Forelimb muscle (tissue), 1 donor: Measurements from ENCODE around the gene PCGF6. TPM values are rescaled to one million over a fixed set of nuclear protein-coding genes. Genes with fewer than 3 reads are reported as not detected.
A peak's percentile ranks its signal among the peaks of the same experiment; 100 is the strongest.
"Not testable (repeated sequence)": the region's sequence is repeated elsewhere in the genome, so short reads cannot be mapped to it uniquely, and the experiment has no call there.

Experiments used
- DNase-seq: peaks from one replicate; pipeline ENCODE4 v3.0.0-alpha.2; 2013; ENCODE audit warnings: low read depth
- polyA plus RNA-seq: library from polyadenylated mRNA; unstranded; fragments of 120-200 nt; gene quantifications from one replicate; pipeline ENCODE4 v1.2.1, GENCODE V29; 2013; ENCODE audit not compliant: insufficient read length

PCGF6 gene
- polyA plus RNA-seq, 1 donor: 8.5 TPM

DNA sequence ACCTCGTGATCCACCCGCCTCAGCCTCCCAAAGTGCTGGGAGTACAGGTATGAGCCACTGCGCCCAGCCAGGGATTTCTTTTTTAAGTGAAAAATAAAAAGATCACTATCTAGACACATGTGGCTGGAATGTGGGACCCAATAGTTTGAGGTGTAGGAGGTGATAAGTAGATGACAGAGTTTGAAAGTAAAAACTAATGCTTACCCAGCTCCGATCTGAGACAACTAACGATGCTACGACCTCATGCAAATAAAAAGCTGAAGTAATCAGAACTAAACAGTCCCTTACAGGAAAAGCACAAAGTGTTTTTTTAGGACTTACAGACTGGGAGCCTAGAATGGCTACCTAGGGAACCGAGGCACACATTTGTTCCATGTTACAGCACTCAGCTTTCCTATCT is 23.0 kb downstream of the PCGF6 start:
- DNase-seq: no peak

DNA sequence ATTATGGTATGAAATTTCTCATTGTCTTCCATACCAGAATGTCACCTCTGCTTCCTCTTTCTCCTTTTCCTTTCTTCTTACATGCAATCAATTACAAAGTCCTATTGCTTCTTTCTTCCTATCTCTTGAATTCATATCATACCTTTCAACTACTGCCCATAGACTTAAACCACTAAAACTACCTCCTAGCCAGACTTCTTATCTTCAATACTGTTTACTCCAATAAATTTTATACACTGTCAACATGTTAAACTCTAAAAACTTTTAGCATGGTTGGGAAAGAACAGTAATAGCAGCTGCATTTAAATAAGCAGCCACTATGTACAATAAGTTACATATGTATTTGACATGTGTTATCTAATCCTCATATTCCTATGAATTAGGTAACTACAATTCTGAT is 34.9 kb downstream of the PCGF6 start:
- no peak for DNase-seq

DNA sequence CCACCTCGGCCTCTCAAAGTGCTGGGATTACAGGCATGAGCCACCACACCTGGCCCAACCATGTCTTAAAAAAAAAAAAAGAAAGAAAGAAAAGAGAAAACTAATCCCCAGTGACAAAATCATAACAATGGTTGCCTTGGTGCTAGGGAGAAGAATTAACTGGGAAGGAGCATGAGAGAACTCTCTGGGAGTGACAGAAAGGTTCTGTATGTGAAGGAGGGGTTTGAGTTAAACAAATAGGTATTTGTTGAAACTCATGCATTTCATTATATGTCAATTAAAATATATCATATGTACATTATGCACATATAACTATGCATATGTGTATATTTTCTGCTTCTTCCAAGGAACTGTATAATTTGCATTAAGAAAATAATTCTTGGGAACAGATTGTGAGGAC is 40.7 kb downstream of the PCGF6 start:
- DNase-seq: no peak

DNA sequence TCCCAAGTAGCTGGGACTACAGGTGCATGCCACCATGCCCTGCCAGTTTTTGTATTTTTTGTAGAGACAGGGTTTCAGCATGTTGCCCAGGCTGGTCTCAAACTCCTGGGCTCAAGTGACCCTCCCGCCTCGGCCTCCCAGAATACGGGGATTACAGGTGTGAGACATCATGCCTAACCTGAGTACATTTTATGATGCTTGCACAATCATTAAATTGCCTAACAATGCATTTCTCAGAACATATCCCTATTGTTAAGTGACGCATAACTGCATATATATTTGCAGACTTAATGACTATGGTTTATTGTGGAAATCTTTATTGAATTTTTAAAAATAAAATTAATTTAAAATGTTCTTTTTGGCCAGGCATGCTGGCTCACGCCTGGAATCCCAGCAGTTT is 43.3 kb downstream of the PCGF6 start:
- no peak for DNase-seq

DNA sequence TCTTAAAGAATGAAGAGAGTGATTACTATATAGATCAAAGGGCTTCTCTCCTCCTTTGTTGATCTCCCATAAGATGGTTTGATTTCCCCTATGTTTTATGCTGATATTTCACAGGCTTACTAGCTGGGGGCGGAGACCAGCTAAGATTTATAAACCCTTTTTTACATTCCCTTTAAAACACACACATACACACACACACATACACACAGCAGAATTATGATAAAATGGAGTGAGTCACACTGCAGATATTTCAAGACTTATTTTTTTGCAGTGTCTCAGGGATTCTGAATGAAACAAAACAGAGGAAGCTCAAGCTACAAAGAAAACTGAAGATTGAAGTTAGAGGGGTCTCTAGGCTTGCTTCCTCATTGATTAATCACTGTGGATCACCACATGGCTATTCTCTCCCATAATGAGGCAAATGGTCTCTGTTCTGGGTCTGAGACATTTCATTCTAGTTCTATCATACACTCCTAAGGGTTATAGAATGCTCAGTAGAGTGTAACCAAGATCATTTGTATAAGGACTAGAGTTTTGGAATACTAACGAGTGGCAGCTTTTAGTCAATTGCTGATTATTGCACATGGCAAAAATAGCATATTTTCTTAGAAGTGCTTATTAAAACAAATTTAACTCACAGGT is 55.4 kb downstream of the PCGF6 start:
- no peak for DNase-seq

DNA sequence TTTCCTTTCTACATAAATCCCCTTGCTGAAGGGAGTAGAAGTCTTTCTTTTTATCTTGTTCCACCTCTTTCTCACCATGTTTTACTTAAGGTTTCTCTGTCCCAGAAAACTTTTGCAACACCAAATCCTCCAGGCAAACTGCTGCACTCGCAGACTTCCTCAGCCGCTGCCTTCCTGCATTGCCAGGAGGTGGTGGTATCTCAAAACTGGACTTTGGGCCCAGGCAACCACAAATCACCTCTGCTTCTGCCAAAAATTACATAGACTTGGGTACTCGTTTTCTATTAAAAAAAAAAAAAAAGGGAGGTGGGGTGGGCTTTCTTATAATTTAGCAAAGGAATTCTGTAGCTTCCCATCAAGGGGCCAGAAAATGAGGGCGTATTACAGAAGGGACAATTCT is 59.4 kb downstream of the PCGF6 start:
- DNase-seq: no peak

DNA sequence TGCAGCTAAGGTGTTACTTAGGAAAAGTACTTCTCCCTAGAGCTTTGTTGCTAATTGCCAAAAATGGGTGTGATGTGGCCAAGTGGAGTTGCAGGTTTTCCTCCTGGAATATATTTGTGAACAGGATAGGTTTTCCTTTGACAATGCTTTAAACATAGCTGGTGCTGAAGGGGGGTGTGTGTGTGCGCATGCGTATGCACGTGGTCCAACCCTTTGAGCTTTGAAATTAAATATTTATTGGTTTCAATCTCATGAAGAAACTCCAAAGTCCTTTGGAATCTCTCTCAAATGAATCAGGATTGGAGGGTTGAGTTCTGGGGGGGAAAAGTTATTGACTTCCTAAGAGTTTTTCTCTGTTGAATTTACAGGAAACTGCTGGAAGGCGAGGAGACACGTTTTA is 62.9 kb downstream of the PCGF6 start:
- no peak for DNase-seq

DNA sequence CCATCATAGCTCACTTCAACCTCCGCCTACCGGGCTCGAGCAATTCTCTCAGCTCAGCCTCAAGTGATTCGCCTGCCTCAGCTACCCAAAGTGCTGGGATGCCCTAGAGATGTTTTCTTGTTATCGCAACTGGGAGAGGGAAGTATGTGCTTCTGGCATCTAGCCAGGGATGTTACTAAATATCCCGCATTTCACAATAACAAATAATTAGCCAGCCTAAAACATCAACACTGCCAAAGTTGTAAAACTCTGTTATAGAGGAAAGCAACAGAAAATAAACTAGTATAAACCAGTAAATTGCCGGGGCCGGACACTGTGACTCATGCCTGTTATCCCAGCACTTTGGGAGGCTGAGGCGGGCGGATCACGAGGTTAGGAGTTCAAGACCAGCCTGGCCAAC is 66.8 kb downstream of the PCGF6 start:
- no peak for DNase-seq

DNA sequence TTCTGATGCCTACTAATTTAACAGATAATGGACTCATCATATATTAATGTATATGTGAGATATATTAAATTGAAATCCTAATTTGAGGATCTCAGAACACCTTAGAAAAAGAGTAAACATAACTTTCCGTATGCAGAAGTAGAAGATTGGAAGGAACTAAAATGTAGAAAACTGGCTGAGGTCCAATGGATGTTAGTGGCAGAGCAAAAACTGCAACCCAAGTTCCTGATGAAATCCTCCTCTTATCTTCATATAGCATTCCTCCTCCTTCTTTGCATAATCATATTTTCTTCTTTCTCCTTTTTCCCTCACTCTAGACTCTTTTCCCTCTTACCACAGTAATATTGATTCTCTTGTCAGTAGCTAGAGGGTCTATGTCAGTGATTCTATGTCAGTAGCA is 68.0 kb downstream of the PCGF6 start:
- DNase-seq: no peak

DNA sequence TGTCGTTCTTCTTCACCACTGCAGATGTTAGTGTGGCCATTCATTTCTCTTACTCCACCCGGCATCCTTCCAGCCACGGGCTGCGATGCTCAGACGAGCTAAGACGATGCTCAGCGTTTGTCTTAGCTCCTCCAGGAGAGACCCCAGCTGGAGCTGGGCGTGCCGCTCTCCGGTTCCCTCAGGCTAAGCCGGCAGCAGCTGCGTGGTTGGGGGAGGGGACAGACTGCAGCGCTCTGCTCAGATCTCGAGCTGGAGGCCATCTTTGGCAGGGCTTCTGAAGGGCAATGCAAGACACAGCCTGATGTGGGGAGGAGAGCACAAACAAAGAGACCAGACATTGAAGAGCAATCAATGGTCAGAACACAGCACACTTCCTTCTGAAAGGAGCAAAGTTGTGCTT is 69.2 kb downstream of the PCGF6 start:
- DNase-seq: peak; percentile 19

DNA sequence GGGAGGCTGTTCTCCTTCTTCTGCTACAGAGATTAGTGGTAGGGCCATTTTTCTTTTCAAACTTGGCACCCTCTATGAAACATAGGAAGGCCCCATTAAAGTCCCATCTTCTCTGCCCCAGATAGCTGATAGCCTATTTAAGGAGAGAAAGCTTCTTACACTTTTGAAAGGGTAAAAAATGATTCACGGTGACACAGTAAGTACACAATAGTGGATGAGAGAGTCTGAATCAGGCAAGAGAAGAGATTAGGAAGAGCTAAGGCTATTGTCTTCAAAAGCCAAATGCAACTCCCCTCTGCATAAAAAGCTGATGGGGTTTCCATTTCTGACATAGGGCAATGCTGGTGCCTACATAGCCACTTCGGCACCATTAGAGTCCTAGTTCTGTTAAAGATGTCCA is 70.4 kb downstream of the PCGF6 start:
- DNase-seq: no peak

DNA sequence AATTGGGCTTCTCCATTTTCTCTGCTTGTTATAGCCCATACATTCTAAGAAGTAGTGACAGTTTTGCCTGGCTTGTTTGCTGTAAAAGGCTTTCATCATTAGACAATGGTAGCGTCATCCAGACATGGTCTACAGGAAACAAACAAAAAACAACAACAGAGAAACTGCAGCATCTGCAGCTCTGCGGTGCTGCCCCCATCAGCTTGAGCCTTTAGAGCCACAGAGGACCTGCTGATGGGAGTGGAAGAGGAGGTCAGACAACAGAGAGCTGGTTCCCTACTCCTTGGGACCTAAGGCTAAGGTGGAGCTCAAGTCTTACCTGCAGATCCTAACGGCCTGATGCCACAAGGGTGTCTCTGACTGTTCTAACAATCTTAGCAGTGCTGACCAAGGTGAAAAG is 70.9 kb downstream of the PCGF6 start:
- no peak for DNase-seq

DNA sequence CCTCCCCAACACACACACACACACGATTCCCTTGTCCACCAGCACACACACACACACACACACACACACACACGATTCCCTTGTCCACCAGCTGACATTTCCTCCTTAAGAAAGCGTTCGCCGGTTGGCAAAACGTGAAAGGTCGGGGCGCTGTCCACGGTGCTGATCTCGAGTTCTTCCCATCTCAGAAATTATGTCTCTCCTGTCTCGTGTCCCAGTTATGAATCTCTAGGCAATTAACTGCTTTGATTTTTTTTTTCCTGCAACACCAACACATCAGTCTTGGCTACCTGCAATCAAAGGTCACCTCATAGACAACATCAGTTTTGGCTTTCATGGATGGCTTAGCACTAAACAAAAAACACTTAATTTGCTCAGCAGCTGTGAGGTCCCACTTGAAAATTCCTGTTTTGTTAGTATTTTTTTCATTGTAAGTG is 72.1 kb downstream of the PCGF6 start:
- no peak for DNase-seq

DNA sequence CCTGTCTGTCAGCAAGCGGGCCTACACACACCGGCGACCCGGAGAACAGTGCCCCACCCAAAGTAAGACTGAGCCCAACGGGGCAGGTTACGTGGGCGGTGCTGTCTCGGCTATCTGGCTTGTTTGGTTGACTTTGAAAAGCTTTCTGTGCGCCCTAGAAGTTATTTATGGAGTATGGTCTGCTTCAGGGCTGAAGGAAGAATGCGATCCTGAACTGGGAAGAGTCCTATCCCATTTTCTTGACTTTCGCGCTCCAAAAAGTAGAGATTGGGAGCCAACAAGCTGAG is 72.5 kb downstream of the PCGF6 start:
- DNase-seq: no peak

DNA sequence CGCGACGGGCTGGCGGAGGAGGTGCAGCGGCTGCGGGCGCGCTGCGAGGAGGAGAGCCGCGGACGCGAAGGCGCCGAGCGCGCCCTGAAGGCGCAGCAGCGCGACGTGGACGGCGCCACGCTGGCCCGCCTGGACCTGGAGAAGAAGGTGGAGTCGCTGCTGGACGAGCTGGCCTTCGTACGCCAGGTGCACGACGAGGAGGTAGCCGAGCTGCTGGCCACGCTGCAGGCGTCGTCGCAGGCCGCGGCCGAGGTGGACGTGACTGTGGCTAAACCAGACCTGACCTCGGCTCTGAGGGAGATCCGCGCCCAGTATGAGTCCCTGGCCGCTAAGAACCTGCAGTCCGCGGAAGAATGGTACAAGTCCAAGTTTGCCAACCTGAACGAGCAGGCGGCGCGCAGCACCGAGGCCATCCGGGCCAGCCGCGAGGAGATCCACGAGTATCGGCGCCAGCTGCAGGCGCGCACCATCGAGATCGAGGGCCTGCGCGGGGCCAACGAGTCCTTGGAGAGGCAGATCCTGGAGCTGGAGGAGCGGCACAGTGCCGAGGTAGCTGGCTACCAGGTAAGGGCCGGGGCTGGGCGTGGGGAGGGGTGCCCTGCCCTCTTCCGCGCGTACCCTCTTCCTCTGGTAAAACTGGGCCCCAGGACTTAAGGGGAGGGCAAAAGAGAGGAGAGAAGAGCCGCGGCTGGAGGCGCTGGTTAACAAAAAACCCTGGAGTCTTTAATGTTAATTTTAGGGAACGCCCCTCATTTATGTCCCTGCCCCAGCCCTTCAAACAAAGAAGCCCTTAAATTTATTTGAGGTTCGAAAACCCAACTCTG is 73.0 kb downstream of the PCGF6 start:
- no peak for DNase-seq

DNA sequence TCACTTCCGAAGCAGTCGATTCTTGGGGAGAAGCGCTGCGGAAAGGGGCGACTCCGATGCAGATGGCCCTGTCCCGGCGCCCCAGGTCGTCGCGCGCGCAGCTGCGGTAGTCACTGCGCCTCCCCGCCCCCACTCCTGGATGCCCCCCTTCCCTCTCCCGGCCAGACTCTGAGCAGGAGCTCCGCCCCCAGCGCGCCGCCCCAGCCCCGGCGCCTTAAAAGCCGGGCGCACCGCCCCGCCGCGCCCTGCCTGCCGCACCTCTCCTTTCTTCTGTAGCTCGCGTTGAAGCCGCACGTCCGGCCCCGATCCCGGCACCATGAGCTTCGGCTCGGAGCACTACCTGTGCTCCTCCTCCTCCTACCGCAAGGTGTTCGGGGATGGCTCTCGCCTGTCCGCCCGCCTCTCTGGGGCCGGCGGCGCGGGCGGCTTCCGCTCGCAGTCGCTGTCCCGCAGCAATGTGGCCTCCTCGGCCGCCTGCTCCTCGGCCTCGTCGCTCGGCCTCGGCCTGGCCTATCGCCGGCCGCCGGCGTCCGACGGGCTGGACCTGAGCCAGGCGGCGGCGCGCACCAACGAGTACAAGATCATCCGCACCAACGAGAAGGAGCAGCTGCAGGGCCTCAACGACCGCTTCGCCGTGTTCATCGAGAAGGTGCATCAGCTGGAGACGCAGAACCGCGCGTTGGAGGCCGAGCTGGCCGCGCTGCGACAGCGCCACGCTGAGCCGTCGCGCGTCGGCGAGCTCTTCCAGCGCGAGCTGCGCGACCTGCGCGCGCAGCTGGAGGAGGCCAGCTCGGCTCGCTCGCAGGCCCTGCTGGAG is 73.8 kb downstream of the PCGF6 start, which contains the start of gene INA:
Gene INA, plus strand, starts transcription at position 243 of the 817 bp plus-strand sequence. Its CDS starts 74 bp downstream, at position 317.
- no peak for DNase-seq

DNA sequence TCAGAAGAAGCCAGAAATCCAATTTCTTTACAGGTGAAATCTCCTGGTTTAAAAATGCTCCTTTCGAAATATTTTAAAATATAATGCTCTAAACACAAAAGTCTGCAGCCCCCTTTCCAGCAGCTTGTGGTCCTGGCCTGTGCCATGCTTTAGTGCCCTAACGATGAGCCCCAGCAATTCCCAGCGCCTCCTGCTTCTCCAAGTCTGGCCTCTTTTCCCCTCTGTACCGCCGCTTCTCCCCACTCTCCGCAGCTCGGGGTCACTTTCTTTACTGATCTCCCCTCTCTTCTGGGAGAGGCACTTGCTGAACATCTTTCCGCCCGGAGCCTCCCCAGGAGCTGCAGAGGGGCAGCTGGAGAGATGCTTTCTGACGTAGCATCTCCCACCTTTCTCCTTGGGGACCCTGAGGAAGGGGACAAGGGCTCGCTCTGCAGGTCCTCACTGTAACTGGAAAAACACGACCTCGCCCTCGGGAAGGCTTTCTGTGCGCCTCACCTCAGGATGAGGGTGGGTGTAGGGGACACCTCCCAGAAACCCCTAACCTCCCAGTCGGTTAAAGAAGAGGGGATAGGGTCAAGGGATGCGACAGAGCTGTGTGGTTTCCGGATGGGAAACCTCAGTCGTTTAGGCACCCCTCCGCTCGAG is 74.6 kb downstream of the PCGF6 start:
- DNase-seq: no peak

DNA sequence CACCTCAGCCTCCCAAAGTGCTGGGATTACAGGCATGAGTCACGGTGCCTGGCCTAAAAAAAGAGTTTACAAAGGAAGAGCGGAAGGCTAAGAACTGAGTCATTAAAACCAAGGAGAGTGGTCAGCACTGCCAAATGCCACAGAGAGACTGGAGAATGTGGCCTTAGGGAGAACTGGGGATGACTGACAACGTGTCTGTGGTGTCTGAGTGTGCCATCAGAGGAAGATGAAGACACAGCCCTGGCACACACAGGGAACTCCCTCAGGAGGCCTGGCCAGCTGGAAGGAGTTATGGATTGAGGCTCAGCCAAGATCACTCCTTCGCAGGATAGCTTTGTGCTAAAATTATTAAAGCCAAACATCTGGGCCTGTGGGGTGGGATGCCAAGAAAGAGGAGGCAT is 77.9 kb downstream of the PCGF6 start:
- DNase-seq: no peak

DNA sequence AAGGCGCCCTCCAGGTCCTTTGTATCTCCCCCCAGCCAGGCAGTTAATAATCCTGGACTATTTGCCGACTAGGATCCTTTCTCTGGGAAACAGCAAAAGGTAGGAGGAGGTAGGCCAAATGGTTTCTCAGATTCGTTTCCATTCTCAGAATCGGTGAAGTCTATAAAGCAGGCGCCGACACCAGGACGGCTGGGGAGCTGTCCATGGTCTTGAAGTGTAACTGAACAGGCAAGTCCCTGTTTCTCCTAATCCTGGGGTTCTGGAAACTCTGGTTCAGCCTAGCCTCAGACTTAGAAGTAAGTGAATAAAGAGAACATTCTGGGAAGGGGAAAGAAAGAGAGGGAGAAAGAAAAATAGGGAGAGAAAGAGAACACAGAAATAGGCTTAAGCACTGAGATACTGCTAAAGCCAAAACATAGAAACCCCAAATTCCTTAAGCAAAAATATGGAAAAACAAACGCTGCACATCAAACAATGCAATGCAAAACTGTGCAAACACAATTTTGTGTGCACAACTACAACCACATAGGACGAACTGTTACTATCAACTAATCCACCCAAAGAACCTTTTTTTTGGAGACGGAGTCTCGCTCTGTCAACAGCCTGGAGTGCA is 85.1 kb downstream of the PCGF6 start:
- DNase-seq: peak; percentile 52

DNA sequence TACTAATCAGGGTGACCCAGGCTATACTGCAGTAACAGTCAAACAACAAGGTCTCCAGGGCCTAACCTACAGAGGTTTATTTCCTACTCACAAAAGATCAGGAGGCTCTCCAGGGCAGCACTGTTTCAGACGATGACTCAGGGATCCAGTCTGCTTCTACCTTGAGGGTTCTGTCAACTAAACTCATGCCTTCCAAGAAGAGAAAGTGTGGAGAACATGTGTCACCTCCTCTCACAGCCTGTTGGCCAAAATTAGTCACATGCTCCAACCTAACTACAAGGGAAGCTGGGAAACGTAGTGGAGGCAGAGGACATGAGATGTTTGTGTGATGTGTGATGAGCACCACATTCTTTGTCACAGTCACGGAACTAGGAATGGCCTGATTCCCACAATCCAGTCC is 88.7 kb downstream of the PCGF6 start:
- no peak for DNase-seq

DNA sequence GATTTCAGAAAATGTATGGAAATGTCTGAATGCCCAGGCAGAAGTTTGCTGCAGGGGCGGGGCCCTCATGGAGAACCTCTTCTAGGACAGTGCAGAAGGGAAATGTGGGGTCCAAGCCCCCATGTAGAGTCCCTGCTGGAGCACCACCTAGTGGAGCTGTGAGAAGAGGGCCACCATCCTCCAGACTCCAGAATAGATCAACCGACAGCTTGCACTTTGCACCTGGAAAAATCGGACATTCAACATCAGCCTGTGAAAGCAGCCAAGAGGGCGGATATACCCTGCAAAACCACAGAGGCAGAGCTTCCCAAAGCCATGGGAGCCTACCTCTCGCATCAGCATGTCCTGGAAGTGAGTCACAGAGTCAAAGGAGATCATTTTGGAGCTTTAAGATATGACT is 91.0 kb downstream of the PCGF6 start:
- no peak for DNase-seq

DNA sequence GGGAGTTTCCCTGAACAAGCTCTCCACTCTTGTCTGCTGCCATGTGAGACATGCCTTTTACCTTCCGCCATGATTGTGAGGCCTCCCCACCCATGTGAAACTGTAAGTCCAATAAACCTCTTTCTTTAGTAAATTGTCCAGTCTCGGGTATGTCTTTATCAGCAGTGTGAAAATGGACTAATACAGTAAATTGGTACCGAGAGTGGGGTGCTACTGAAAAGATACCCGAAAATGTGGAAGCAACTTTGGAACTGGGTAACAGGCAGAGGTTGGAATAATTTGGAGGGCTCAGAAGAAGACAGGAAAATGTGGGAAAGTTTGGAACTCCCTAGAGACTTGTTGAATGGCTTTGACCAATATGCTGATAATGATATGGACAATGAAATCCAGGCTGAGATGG is 92.0 kb downstream of the PCGF6 start:
- DNase-seq: not testable (repeated sequence)
